Thymus (tissue), 11 donors: ENCODE measurements around the gene HTR3E. TPM values are rescaled to one million over a fixed set of nuclear protein-coding genes. Genes with fewer than 3 reads are reported as not detected.
"Not testable (repeated sequence)": the region's sequence is repeated elsewhere in the genome, so short reads cannot be mapped to it uniquely, and the experiment has no call there.

ENCODE experiments used
- DNase-seq, 9 donors: peaks; one replicate each; pipeline ENCODE4 v3.0.0-alpha.2; 2013; ENCODE audit warnings: low spot score in 9 of 9, low read depth in 6 of 9, missing footprints in 1 of 9
- H3K27ac ChIP-seq, 2 donors: one replicate each; pipeline ENCODE4 v1.5.1; 2013; ENCODE audit warnings: control low read depth in 1 of 2, low read depth in 1 of 2, low read length in 1 of 2, mild to moderate bottlenecking in 1 of 2, moderate library complexity in 1 of 2
- H3K27me3 ChIP-seq, 2 donors: one replicate each; pipeline ENCODE4 v1.5.1; 2013; ENCODE audit warnings: low read length in 1 of 2; ENCODE audit not compliant: control insufficient read depth in 2 of 2, insufficient read depth in 1 of 2
- H3K36me3 ChIP-seq, 2 donors: one replicate each; pipeline ENCODE4 v1.5.1; 2013; ENCODE audit warnings: low read length in 1 of 2, mild to moderate bottlenecking in 1 of 2, moderate library complexity in 1 of 2; ENCODE audit not compliant: control insufficient read depth in 2 of 2, insufficient read depth in 2 of 2
- H3K4me1 ChIP-seq, 2 donors: one replicate each; pipeline ENCODE4 v1.5.1; 2013; ENCODE audit warnings: low read length in 2 of 2; ENCODE audit not compliant: control insufficient read depth in 2 of 2, insufficient read depth in 2 of 2
- H3K4me3 ChIP-seq, 2 donors: one replicate each; pipeline ENCODE4 v1.5.1; 2013; ENCODE audit warnings: low read length in 2 of 2, control low read depth in 1 of 2, mild to moderate bottlenecking in 1 of 2
- H3K9me3 ChIP-seq, 2 donors: one replicate each; pipeline ENCODE4 v1.5.1; 2013; ENCODE audit warnings: low read length in 1 of 2, mild to moderate bottlenecking in 1 of 2; ENCODE audit not compliant: control insufficient read depth in 2 of 2, insufficient read depth in 1 of 2
- WGBS: extraction: QIAGEN DNeasy Blood & Tissue Kit; methylation state at CpG from one replicate; pipeline ENCODE4 v1.1.7; 2013; 5-methylcytosine and 5-hydroxymethylcytosine counted together
- polyA plus RNA-seq: library from polyadenylated mRNA; stranded (reverse); fragments of 200-250 nt; gene quantifications from one replicate; pipeline ENCODE4 v1.2.3, GENCODE V29; 2013
- total RNA-seq: library from RNA; stranded (reverse); fragments of 120-200 nt; gene quantifications from one replicate; pipeline ENCODE4 v1.2.4, GENCODE V29; 2013
- donor health status: healthy.

Gene HTR3E
- total and polyA plus RNA-seq, 2 donors, result 0.05 TPM; not detected in 1

DNA sequence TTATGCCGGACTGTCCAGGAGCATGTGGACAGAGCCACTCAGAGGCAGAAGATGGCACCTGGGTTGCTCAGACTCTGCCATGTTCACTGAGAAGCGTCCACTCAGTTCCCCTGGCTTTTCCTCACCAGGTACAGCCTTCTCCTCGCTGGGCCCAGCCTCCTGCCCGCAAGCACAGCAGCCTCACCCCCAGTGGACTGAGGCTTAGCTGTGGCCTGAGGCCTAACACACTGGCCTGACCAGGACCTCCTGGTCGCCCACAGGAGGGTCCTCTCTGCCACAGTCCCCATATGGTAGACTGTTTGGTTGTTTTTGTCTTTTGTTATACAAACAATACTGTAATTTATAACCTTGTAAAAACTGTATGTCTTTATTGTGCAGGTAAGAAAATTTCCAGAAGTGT is 28.5 kb upstream of the HTR3E start:
- no peak overlapping the region for H3K27ac ChIP-seq
- WGBS, result 94% methylated on average over 5 of the region's 5 CpGs
- H3K4me3 ChIP-seq, result no peak overlapping the region
- no peak for DNase-seq
- H3K4me1 ChIP-seq, result no peaks in the 10 kb centered on the region
- no peaks in the 10 kb centered on the region for H3K27me3 ChIP-seq
- peaks cover 0 to 5% of the 10 kb centered on the region in 2 donors for H3K9me3 ChIP-seq
- no peaks in the 10 kb centered on the region for H3K36me3 ChIP-seq

DNA sequence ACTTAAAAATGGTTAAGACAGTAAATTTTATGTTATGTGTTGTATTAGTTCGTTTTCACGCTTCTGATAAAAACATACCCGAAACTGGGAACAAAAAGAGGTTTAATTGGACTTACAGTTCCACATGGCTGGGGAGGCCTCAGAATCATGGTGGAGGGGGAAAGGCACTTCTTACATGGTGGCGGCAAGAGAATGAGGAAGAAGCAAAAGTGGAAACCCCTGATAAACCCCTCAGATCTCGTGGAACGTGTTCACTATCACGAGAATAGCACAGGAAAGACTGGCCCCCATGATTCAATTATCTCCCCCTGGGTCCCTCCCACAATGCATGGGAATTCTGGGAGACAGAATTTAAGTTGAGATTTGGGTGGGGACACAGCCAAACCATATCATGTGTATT is 25.7 kb upstream of the HTR3E start:
- H3K27ac ChIP-seq, H3K27me3 ChIP-seq, H3K36me3 ChIP-seq, H3K4me3 ChIP-seq, DNase-seq, H3K4me1 ChIP-seq, H3K9me3 ChIP-seq: not testable (repeated sequence)
- 97% methylated on average over 7 of the region's 7 CpGs for WGBS

DNA sequence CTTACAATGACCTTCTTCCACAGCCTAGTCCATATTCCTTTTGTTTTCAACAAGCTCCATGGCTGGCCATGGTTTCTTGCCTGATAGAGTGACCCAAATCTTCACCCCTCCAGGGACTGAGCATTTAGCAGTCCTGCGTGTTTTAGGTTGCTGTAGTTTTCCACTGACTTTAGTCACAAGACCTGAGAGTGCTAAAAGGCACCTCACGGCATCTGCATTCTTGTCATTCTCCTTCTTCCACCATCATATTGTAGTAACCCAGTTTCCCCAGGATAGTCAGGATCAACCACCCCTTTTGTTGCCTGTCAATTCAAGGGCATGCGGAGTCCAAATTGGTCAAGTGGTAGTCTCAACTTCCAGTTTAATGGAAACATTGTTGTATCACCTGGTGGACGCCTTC is 23.2 kb upstream of the HTR3E start:
- WGBS, result 96% methylated on average over 4 of the region's 4 CpGs
- Histone ChIP-seq H3K4me1 (no peaks in the 10 kb centered on the region), H3K27me3 (no peaks in the 10 kb centered on the region), H3K9me3 (peaks cover 0 to 5% of the 10 kb centered on the region in 2 donors), H3K4me3 (no peak overlapping the region), H3K27ac (no peak overlapping the region), H3K36me3 (no peaks in the 10 kb centered on the region)
- no peak for DNase-seq

DNA sequence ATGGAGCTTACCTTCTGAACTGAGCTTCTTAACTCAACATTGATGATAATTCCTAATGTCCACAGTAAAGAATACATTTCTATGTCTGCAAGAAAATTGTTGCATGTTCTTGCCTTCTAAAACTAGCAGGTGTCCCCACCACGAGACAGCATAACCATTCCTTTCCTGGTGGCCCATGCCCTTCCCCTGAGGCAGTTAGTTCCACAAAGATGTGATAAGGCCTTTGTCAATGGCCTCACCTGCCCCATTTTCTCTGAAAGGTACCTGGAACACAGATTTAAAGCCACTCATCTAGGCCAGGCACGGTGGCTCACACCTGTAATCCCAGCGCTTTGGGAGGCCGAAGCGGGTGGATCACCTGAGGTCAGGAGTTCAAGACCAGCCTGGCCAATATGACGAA is 21.0 kb upstream of the HTR3E start:
- DNase-seq, result no peak
- no peaks in the 10 kb centered on the region for H3K9me3 ChIP-seq
- no peak overlapping the region for H3K4me3 ChIP-seq
- H3K27me3 ChIP-seq, result no peaks in the 10 kb centered on the region
- H3K36me3 ChIP-seq, result no peaks in the 10 kb centered on the region
- 98% methylated on average over 6 of the region's 6 CpGs for WGBS
- no peaks in the 10 kb centered on the region for H3K4me1 ChIP-seq
- no peak overlapping the region for H3K27ac ChIP-seq

DNA sequence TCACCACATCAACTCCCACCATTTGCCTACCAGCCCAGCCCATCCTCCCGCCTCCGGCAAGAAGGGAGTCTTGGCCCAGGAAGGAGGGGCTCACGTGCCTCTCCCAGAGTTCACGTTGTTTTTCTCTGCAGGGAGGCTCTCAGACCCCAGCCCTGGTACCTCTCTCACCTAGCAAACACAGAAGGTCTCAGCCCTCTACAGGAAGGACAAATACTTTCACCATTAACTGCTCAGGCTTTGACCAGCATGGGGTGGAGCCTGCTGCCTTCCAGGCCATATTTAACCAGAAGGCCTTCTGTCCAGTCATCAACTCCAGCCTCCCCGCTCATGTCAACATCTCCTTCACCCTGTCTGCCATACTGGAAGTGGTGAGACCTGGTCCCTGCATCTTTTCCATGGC is 19.0 kb upstream of the HTR3E start:
- Histone ChIP-seq H3K9me3 (no peaks in the 10 kb centered on the region), H3K27me3 (no peaks in the 10 kb centered on the region)

DNA sequence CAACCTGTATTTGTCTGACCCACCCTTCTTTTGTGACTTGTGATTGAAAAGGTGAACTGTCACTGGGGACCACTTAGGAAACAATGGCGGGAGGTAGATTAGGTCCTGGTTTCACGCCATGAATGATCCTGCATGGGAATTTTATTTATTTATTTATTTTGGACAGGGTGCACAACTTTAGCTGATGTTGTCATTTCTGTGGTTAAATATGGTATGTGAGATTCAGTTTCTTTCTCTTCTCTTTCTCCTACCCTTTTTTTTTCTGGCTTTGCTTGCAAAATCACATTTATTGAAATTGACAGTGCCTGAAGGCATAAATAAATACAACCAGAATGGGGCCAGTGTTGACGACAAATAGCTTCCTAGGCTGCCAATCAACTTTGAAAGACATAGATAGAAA is 18.0 kb upstream of the HTR3E start:
- Histone ChIP-seq H3K27me3 (no peaks in the 10 kb centered on the region), H3K27ac (no peak overlapping the region), H3K4me1 (no peaks in the 10 kb centered on the region), H3K4me3 (no peak overlapping the region), H3K9me3 (no peaks in the 10 kb centered on the region), H3K36me3 (no peaks in the 10 kb centered on the region)
- DNase-seq, result no peak
- WGBS, result 96% methylated on average over 3 of the region's 3 CpGs

More for the DNA sequence above, 19.0 kb upstream of the HTR3E start:
- no peak for DNase-seq
- no peaks in the 10 kb centered on the region for H3K4me1 ChIP-seq
- no peak overlapping the region for H3K4me3 ChIP-seq
- 94% methylated on average over 5 of the region's 5 CpGs for WGBS
- H3K27ac ChIP-seq, result no peak overlapping the region
- no peaks in the 10 kb centered on the region for H3K36me3 ChIP-seq

DNA sequence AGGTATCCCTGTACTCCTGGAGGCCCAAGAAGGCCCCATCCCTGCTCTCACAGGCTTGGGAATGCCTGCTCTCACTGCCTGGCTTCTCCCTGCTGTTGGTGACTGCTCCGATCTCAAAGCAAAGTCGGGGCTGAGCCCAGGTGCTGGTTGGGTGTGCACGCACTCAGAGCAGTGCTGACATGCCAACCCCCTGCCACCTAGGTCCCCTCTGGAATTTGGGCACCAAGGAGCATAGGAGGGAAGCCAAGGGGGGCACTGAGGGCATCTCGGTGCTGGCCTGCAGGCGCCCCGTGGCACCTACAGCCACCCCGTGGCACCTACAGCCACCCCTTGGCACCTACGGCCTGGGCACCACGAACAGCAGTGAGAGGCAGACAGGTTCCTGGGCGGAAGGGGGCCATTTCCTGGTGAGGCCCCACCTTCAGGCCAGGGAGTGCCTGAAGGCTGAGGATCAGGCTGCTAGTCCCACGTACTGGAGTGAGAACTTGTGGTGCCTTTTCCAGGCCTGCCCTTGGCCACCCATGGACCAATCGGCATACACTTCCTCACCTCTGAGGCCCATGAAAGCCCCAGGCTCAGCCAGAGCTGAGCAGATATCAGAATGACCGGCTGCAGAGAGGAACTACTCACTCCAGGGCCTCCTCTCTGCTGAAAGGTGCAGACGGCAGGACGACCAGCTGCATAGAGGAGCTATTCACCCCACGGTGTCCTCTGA is 15.6 kb upstream of the HTR3E start:
- WGBS, result 95% methylated on average over 16 of the region's 16 CpGs
- Histone ChIP-seq H3K27ac (no peak overlapping the region), H3K4me1 (no peaks in the 10 kb centered on the region), H3K9me3 (no peaks in the 10 kb centered on the region), H3K36me3 (no peaks in the 10 kb centered on the region), H3K4me3 (no peak overlapping the region), H3K27me3 (no peaks in the 10 kb centered on the region)
- DNase-seq, result no peak

DNA sequence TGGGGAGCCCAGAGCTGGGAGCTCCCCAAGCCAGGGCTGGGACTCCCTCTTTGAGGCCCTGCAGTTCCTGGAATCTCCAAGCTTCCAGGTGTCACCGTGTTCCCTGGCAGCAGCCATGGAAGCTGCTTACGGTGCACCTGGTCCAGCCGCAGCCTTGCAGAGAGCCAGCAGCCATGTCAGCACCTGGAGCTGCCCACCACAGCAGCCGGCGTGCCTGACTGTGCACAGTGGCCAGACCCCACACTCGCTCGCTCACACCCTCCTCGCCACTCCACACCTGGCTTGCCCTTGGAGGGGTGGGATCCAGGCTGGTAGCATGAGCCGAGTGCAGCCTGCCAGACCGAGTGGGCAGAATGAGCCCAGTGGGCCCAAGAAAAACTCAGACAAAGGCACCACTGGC is 14.8 kb upstream of the HTR3E start:
- H3K27me3 ChIP-seq, result no peaks in the 10 kb centered on the region
- 98% methylated on average over 10 of the region's 10 CpGs for WGBS
- no peak for DNase-seq
- H3K4me1 ChIP-seq, result no peaks in the 10 kb centered on the region
- H3K4me3 ChIP-seq, result no peak overlapping the region
- H3K27ac ChIP-seq, result no peak overlapping the region
- no peaks in the 10 kb centered on the region for H3K36me3 ChIP-seq
- H3K9me3 ChIP-seq, result no peaks in the 10 kb centered on the region

DNA sequence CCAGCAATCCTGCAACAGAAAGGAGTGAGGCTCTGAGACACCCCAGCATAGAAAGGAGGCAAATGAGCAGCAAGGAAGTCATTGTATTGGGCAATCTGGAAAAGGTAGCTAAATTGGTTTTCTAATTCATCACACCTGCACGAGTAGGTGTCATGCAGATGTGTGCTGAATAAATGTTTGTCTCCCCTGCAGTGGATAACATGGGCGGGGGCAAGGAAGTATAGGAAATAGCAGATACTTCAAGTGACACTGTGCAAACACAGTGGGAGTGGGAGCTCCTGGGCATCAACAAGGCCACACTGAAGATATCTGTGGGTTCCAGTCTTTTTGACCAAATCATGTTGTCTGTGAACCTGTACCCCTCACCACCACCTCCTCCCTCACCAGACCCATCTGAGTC is 14.4 kb upstream of the HTR3E start:
- H3K9me3 ChIP-seq, result no peaks in the 10 kb centered on the region
- no peak for DNase-seq
- no peaks in the 10 kb centered on the region for H3K36me3 ChIP-seq
- no peak overlapping the region for H3K27ac ChIP-seq
- no peaks in the 10 kb centered on the region for H3K27me3 ChIP-seq
- no peak overlapping the region for H3K4me3 ChIP-seq
- 84% methylated on average over 2 of the region's 2 CpGs for WGBS
- H3K4me1 ChIP-seq, result no peaks in the 10 kb centered on the region
